Effector memory CD8-positive, alpha-beta T cell (primary cell): ENCODE measurements around the gene TBL2.
"Not testable (repeated sequence)": the region's sequence is repeated elsewhere in the genome, so short reads cannot be mapped to it uniquely, and the experiment has no call there.

ENCODE experiments used
- ATAC-seq: fragments of 150-1000 bp; cut with Tn5 transposase; replicated peaks from 2 replicates; pipeline ENCODE4 v1.10.0; 2021; ENCODE audit warnings: mild to moderate bottlenecking, moderate library complexity
- DNase-seq, 3 experiments: peaks; one replicate each; pipeline ENCODE4 v3.0.0; 2021
- H3K27ac Mint-ChIP-seq, 2 donors: one replicate each; pipeline ENCODE4 v1.8.0; 2022; ENCODE audit warnings: mild to moderate bottlenecking in 2 of 2, mixed read lengths in 2 of 2, moderate library complexity in 2 of 2
- H3K27me3 Mint-ChIP-seq, 2 donors: one replicate each; pipeline ENCODE4 v1.8.0; 2022; ENCODE audit warnings: mixed read lengths in 2 of 2
- H3K36me3 Mint-ChIP-seq: one replicate; pipeline ENCODE4 v1.8.0; 2022; ENCODE audit warnings: mild to moderate bottlenecking, moderate library complexity, mixed read lengths; ENCODE audit not compliant: insufficient read depth
- H3K4me1 Mint-ChIP-seq, 2 donors: one replicate each; pipeline ENCODE4 v1.8.0; 2022; ENCODE audit warnings: low read depth in 2 of 2, mixed read lengths in 2 of 2
- H3K4me3 Mint-ChIP-seq, 2 donors: one replicate each; pipeline ENCODE4 v1.8.0; 2022; ENCODE audit warnings: mild to moderate bottlenecking in 2 of 2, mixed read lengths in 2 of 2, moderate library complexity in 2 of 2
- H3K9me3 Mint-ChIP-seq, 2 donors: one replicate each; pipeline ENCODE4 v1.8.0; 2022; ENCODE audit warnings: mixed read lengths in 2 of 2
- total RNA-seq, 9 experiments: gene quantifications; one replicate each; lab custom pipeline; 2026; lab: John Stamatoyannopoulos, UW

The TBL2 gene
- total RNA-seq = 11.4 to 45.4 (median 31.7) reads per million in 9 experiments

DNA sequence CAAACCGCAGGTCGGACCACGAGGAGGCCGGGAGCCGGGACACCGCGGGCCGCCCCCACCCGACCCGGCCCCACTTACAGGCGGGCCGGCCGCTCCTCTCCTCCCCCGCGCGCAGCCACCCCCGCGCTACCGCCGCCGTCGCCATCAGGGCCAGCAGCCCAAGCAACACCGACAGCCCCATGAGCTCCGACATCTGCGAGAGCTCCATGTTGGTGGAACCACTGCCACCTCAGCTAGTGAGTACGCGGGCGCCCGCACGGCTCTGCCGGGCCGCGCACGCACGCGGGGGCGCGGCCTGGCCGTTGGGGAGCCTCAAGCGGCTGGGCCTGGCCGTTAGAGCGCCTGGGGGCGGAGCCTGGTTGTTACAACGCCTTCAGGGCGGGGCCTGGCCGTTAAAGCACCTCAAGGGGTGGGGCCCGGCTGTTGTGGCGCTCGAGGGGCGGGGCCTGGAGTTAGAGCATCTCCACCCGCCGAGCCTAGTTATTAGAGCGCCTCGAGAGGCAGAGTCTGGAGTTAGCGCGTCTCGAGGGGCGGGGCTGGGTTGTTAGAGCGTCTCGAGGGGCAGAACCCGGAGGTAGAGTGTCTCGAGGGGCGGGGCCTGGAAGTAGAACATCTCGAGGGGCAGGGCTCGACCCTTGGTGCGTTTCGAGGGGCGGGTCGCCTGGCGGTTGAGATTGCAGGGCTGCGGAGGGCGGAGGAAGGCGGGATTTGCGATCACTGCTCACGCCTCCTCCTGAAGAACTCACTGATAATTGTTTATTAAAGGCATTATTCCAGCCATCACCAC is at the start of gene TBL2:
TSS of gene TBL2 (minus strand) at position 238 of the 787 bp plus-strand sequence. CDS start at position 208, 30 bp downstream.
- Mint-ChIP-seq H3K36me3 (peaks cover 29% of the 10 kb centered on the region), H3K27me3 (no peaks in the 10 kb centered on the region), H3K4me1 (peaks cover 19 to 22% of the 10 kb centered on the region in 2 donors), H3K27ac (peak within 1 kb of the TSS; percentile 95), H3K4me3 (peak within 1 kb of the TSS; percentile 96 to 98), H3K9me3 (no peaks in the 10 kb centered on the region)
- DNase-seq (peak; percentile 99), ATAC-seq (peak; percentile 84)

DNA sequence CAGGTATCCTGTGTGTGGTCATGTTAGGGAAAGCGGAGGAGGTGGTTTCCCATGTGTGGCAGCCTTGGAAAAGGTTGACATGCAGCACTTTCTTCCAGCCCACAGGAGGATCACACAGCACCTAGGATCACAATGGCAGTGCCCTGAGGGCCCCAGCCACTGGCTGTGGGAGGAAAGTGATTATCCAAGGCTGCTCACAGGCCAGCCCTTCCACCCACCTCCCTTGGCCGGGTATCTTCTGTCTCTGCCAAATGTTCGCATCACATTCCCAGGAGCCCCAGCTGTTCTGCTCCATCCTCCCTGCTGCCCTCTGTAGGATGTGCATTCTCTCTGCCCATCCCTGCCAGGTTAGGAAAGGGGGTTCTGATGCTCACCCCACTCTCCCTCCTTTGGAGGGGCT is 48.4 kb upstream of the TBL2 start:
- ATAC-seq = no peak
- Mint-ChIP-seq H3K9me3 (no peaks in the 10 kb centered on the region), H3K27me3 (peaks cover 60 to 78% of the 10 kb centered on the region in 2 donors), H3K4me1 (peaks cover 6 to 8% of the 10 kb centered on the region in 2 donors), H3K4me3 (no peak overlapping the region), H3K36me3 (no peaks in the 10 kb centered on the region), H3K27ac (no peak overlapping the region)
- DNase-seq = no peak

GRCh38 chr7:73625276-73625675 is 46.9 kb upstream of the TBL2 start:
- DNase-seq (no peak), ATAC-seq (no peak)
- Mint-ChIP-seq H3K36me3 (no peaks in the 10 kb centered on the region), H3K4me1 (peaks cover 6 to 8% of the 10 kb centered on the region in 2 donors), H3K9me3 (no peaks in the 10 kb centered on the region), H3K27ac (no peak overlapping the region), H3K27me3 (peaks cover 59 to 92% of the 10 kb centered on the region in 2 donors), H3K4me3 (no peak overlapping the region)

DNA sequence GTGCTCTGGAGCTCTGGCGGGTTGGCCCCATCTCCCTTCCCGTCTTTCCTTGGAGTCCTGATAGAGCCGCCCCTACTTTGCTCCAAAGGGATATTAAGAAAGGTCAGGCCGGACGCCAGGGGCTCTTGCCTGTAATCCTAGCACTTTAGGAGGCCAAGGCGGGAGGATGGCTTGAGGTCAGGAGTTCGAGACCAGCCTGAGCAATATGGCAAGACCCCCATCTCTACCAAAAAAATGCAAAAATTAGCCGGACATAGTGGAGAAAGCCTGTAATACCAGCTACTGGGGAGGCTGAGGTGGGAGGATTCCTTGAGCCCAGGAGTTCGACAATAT is 46.3 kb upstream of the TBL2 start:
- peaks cover 2% of the 10 kb centered on the region for H3K36me3 Mint-ChIP-seq
- peaks cover 6 to 8% of the 10 kb centered on the region in 2 donors for H3K4me1 Mint-ChIP-seq
- no peak overlapping the region for H3K27ac Mint-ChIP-seq
- peak overlapping the region; percentile 22 to 54 for H3K4me3 Mint-ChIP-seq
- no peak for ATAC-seq
- peaks cover 61 to 99% of the 10 kb centered on the region in 2 donors for H3K27me3 Mint-ChIP-seq
- DNase-seq = no peak
- no peaks in the 10 kb centered on the region for H3K9me3 Mint-ChIP-seq

- Mint-ChIP-seq H3K27me3 (peaks cover 57 to 97% of the 10 kb centered on the region in 2 donors), H3K4me1 (peaks cover 6 to 8% of the 10 kb centered on the region in 2 donors), H3K27ac (no peak within 1 kb of the TSS), H3K4me3 (peak within 1 kb of the TSS; percentile 62 to 63), H3K9me3 (no peaks in the 10 kb centered on the region), H3K36me3 (peaks cover 4% of the 10 kb centered on the region)
- peak; percentile 83 for ATAC-seq
- peak; percentile 21 to 30 (median 23) for DNase-seq
Observed at GRCh38 chr7:73623798-73624668, 45.7 kb upstream of the TBL2 start, which contains the start of gene MLXIPL. TSS of gene MLXIPL (minus strand) at chr7:73624522. CDS start at chr7:73624492, 30 bp downstream.

DNA sequence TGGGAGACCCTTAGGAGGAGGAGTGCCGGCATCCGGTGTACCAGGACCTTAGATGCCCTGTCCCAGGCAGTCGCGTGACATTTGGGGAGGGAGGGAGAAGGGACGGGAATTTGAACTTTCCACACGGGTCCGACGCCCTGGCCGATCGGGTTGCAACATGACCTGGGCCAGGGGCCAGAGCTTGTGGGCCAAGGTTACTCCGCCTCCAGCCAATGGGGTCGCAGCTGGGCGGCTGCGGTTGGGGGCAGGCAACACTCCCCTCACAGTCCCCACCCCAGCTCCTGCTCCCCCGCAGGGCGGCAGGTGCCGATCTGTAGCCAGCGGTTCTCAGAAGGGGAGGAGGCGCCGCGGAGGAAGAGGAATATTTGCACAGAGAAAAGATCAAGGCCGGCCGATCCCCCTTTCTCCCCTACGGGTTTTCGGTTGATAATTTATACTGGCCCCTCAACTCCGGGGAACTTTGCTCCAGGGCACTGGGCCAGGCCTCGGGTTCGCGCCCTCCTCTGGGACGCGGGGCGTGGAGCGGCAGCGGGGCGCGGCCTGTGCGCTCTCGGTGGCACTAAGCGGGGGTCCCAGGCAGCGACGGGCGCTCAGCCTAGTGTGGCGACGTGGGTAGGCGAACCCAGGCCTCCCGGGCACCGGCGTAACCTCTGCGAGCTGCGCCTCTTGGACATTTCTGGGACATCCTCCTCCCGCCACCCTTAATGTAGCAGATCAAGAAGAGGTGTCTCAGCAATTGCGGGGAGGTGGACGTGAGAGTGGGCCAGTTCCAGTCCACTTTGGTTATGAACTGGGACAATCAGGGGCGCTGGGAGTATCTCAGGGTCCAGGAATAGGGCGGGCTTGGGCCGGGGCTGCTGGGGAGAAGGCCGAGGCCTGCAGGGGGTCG is 44.8 kb upstream of the TBL2 start:
- H3K4me3 Mint-ChIP-seq = peak overlapping the region; percentile 62 to 63

DNA sequence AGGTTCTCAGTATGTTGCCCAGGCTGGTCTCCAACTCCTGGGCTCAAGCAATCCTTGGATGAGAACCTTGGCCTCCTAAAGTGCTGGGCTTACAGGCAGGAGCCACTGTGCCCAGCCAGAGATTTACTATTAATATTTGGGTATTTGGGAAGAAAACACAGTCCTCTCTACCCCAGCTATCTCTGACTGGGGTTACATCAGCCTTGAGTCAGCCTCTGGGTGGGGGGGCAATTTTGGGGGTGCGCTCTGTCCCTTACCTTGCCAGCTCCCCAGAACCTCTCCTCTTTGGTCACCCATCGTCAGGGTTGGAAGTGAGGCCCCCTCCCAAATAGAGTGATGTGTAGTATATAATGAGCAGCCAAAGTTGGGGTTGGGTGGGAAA is 44.1 kb upstream of the TBL2 start:
- Mint-ChIP-seq H3K4me1 (peaks cover 6 to 8% of the 10 kb centered on the region in 2 donors), H3K36me3 (peaks cover 4% of the 10 kb centered on the region), H3K27me3 (peaks cover 42 to 94% of the 10 kb centered on the region in 2 donors), H3K9me3 (no peaks in the 10 kb centered on the region), H3K27ac (no peak overlapping the region), H3K4me3 (no peak overlapping the region)
- ATAC-seq (no peak), DNase-seq (no peak)

More for the DNA sequence above, 44.8 kb upstream of the TBL2 start:
- Mint-ChIP-seq H3K27me3 (peaks cover 49 to 97% of the 10 kb centered on the region in 2 donors), H3K9me3 (no peaks in the 10 kb centered on the region), H3K36me3 (peaks cover 4% of the 10 kb centered on the region), H3K27ac (no peak overlapping the region), H3K4me1 (peaks cover 6 to 8% of the 10 kb centered on the region in 2 donors)
- ATAC-seq (no peak), DNase-seq (no peak)

DNA sequence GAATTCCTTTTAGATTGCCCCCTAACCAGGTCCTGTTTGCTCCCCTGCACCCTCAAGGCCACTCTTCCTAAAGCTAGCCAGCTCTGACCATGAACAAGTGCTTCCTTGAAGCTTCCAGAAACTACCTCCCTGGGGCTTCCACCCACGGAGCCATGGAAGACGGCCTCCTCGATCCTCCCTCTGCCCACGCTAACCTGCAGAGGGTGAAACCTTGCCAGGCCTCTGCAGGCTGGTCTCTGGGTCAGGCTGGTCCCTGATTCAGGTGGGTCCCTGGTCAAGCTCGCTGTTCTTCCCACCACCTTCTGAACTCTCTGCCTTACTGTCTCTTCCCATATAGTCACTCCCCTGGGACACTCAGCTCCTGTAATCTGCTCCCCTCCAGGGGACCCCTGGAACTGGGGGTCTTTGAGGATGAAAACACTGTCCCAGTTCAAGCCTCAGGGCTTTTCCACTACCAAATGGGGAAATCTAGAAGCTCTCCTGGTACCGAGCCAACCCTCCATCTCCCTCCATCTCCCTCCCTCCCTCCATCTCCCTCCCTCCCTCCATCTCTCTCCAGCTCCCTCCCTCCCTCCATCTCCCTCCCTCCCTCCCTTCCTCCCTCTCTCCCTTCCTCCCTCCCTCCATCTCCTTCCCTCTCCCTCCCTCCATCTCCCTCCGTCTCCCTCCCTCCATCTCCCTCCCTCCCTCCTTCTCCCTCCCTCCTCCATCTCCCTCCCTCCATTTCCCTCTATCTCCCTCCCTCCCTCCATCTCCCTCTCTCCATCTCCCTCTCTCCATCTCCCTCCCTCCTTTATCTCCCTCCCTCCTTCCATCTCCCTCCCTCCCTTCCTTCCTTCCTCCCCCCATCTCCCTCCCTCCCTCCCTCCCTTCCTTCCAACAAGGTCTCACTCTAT is 43.0 kb upstream of the TBL2 start:
- ATAC-seq (no peak), DNase-seq (no peak)
- H3K4me1 Mint-ChIP-seq = peaks cover 6 to 8% of the 10 kb centered on the region in 2 donors
- H3K9me3 Mint-ChIP-seq = no peaks in the 10 kb centered on the region
- H3K36me3 Mint-ChIP-seq = peaks cover 4% of the 10 kb centered on the region
- H3K27me3 Mint-ChIP-seq = peaks cover 39 to 83% of the 10 kb centered on the region in 2 donors
- H3K4me3 Mint-ChIP-seq = no peak overlapping the region
- H3K27ac Mint-ChIP-seq = no peak overlapping the region

GRCh38 chr7:73619394-73619793 is 41.0 kb upstream of the TBL2 start:
- not testable (repeated sequence) for H3K9me3 Mint-ChIP-seq, ATAC-seq, H3K27ac Mint-ChIP-seq, DNase-seq, H3K36me3 Mint-ChIP-seq, H3K4me1 Mint-ChIP-seq, H3K4me3 Mint-ChIP-seq
- H3K27me3 Mint-ChIP-seq = peaks cover 35 to 77% of the 10 kb centered on the region in 2 donors

GRCh38 chr7:73618538-73618937 is 40.2 kb upstream of the TBL2 start:
- no peak for ATAC-seq
- H3K36me3 Mint-ChIP-seq = peaks cover 4% of the 10 kb centered on the region
- H3K27me3 Mint-ChIP-seq = peaks cover 39 to 77% of the 10 kb centered on the region in 2 donors
- no peak for DNase-seq
- H3K4me3 Mint-ChIP-seq = no peak overlapping the region
- H3K9me3 Mint-ChIP-seq = no peaks in the 10 kb centered on the region
- H3K4me1 Mint-ChIP-seq = peaks cover 2 to 4% of the 10 kb centered on the region in 2 donors
- H3K27ac Mint-ChIP-seq = no peak overlapping the region

GRCh38 chr7:73617520-73617919 is 39.1 kb upstream of the TBL2 start:
- not testable (repeated sequence) for DNase-seq, H3K4me3 Mint-ChIP-seq, H3K27ac Mint-ChIP-seq, ATAC-seq, H3K4me1 Mint-ChIP-seq, H3K9me3 Mint-ChIP-seq, H3K36me3 Mint-ChIP-seq
- peaks cover 35 to 77% of the 10 kb centered on the region in 2 donors for H3K27me3 Mint-ChIP-seq

- peaks cover 29 to 72% of the 10 kb centered on the region in 2 donors for H3K27me3 Mint-ChIP-seq
- H3K9me3 Mint-ChIP-seq = no peaks in the 10 kb centered on the region
- peaks cover 0 to 2% of the 10 kb centered on the region in 2 donors for H3K4me1 Mint-ChIP-seq
- no peak overlapping the region for H3K27ac Mint-ChIP-seq
- H3K36me3 Mint-ChIP-seq = peaks cover 4% of the 10 kb centered on the region
- H3K4me3 Mint-ChIP-seq = no peak overlapping the region
- no peak for DNase-seq
- ATAC-seq = no peak
Observed at GRCh38 chr7:73615886-73616285, 37.5 kb upstream of the TBL2 start.
